Stimulated activated CD4-positive, alpha-beta T cell treated with anti-CD3 and anti-CD28 coated beads, Interleukin-12 subunit alpha, Interleukin-12 subunit beta, amount 100 ng/mL, for 24 hours (primary cell): ENCODE measurements around the gene RACGAP1.

Experiments used
- DNase-seq, 2 experiments: peaks; one replicate each; pipeline ENCODE4 v3.0.0-alpha.2; 2020; ENCODE audit warnings: low read depth in 2 of 2

Gene RACGAP1

DNA sequence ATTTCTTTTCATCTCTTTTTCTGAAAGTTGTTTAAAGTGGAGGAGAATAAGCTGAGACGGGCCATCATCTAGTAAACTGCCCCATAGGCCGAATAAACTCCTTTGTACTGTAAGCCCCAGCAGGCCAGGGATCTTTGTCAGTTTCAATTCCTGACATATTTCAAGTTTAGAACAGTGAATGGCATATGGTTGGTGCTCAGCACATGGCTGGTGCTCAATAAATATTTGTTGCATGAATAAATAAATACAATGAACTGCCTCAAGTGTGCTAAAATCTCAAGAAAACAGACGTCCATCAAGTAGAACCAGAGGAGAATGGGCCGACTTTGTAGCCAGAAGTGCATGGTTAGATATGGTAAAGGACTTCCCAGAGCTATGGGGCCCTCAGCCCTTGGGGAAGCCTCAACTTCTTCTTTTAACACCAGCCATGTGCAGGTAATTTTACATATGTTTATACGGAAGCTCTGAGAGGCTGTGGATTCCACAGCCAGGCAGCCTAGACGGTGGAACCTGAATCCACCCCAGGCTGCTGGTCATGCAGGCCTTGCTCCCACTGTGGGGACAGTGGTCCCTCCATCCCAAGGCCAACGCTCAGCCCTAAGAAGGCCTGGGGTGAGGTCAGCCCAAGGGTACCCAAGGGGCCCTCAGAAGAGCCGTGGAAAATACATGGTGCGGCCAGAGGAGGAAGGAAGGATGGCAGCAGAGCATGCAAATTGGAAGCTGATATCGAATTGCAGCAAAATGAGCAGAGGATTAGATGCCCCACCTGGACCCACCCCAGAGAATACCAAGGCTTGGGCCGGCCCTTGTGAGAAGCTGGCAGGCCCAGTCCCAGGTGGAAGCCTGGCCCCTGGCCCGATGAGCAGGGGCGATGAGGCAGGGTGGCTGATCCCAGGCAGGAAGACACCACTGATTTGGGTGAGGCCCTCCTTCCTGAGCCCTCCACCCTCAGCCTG lies 83.5 kb downstream of the RACGAP1 start:
- no peak for DNase-seq

DNA sequence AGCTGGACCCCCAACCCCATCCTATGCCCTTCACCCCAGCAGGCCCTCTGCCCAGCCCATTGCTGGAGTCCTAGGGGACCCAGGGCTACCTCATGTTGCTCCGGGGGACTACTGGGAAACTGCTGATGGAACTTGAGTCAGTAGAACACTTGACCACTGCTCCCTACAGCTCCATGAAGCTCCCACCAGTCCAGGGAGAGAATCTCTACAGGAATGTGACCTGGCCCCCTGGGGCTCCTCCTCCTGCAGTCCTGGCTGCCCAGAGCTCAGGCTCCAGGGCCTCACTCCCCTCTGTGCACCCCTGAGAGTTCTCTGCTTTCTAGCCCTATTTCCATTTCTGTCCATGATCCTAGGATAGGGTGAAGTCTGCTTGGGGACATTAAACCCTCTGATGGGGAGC lies 85.6 kb downstream of the RACGAP1 start:
- no peak for DNase-seq

DNA sequence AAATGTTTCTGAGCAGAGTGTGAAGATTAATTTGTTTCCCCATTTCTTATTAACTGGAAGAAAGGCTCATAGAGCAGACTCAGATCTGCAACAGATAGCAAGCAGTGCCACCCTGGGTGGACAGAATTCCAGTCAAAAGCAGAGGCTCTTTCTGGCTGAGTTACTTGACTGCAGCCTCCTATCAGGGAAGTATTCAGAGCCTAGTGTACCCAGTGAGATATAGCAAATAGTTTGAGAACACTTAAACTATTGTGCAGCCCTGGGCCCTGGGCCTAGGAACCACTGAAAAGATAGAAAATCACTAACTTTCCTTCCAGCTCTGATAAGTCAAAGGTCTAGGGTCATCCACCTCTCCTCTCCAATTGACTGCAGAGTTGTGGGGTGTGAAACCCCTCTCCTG lies 86.0 kb downstream of the RACGAP1 start:
- no peak for DNase-seq
